Stimulated activated CD8-positive, alpha-beta memory T cell treated with anti-CD3 and anti-CD28 coated beads, Interleukin-15, amount 100 ng/mL, for 4 hours (primary cell): ENCODE results near the gene PPARA.

ENCODE experiments used
- DNase-seq, 2 donors: peaks; one replicate each; pipeline ENCODE4 v3.0.0-alpha.2; 2020; ENCODE audit warnings: low read depth in 2 of 2

Gene PPARA

GRCh38 chr22:46150034-46150654 lies at the start of gene PPARA:
Gene PPARA, plus strand, starts transcription at chr22:46150526. Its CDS starts 47,858 bp downstream, at chr22:46198384.
- DNase-seq, result peak; percentile 64 to 76

- no peak for DNase-seq
Observed at GRCh38 chr22:46102159-46102558, 48.2 kb upstream of the PPARA start.

- DNase-seq, result no peak
Observed at GRCh38 chr22:46102752-46103151, 47.6 kb upstream of the PPARA start.

GRCh38 chr22:46103181-46103580 lies 47.1 kb upstream of the PPARA start:
- DNase-seq, result no peak

GRCh38 chr22:46103664-46104063 lies 46.7 kb upstream of the PPARA start:
- no peak for DNase-seq

- DNase-seq, result no peak
Observed at GRCh38 chr22:46104170-46104880, 46.0 kb upstream of the PPARA start.

- DNase-seq, result no peak
Observed at GRCh38 chr22:46104881-46105493, 45.3 kb upstream of the PPARA start.

- DNase-seq, result no peak
Observed at GRCh38 chr22:46105494-46106278, 44.6 kb upstream of the PPARA start.

- DNase-seq, result no peak
Observed at GRCh38 chr22:46106279-46107022, 43.9 kb upstream of the PPARA start.

- DNase-seq, result no peak
Observed at GRCh38 chr22:46107089-46107664, 43.1 kb upstream of the PPARA start.

- DNase-seq, result no peak
Observed at GRCh38 chr22:46107753-46108563, 42.4 kb upstream of the PPARA start.

- DNase-seq, result no peak
Observed at GRCh38 chr22:46108564-46109473, 41.5 kb upstream of the PPARA start.

- no peak for DNase-seq
Observed at GRCh38 chr22:46109474-46110003, 40.8 kb upstream of the PPARA start.

- no peak for DNase-seq
Observed at GRCh38 chr22:46110215-46110614, 40.1 kb upstream of the PPARA start.

GRCh38 chr22:46111645-46112306 lies 38.5 kb upstream of the PPARA start:
- no peak for DNase-seq

- no peak for DNase-seq
Observed at GRCh38 chr22:46112405-46112804, 37.9 kb upstream of the PPARA start.

- no peak for DNase-seq
Observed at GRCh38 chr22:46113110-46113909, 37.0 kb upstream of the PPARA start.
